GM19372 (cell line): ENCODE results near the gene SNRNP70.
"Not testable (repeated sequence)": the region's sequence is repeated elsewhere in the genome, so short reads cannot be mapped to it uniquely, and the experiment has no call there.

ENCODE experiments used
- ATAC-seq: cut with Tn5 transposase; IDR thresholded peaks from one replicate; pipeline ENCODE4 v1.9.1; 2021; ENCODE audit warnings: mild to moderate bottlenecking, low read depth, moderate library complexity; ENCODE audit not compliant: unreplicated experiment

The SNRNP70 gene

DNA sequence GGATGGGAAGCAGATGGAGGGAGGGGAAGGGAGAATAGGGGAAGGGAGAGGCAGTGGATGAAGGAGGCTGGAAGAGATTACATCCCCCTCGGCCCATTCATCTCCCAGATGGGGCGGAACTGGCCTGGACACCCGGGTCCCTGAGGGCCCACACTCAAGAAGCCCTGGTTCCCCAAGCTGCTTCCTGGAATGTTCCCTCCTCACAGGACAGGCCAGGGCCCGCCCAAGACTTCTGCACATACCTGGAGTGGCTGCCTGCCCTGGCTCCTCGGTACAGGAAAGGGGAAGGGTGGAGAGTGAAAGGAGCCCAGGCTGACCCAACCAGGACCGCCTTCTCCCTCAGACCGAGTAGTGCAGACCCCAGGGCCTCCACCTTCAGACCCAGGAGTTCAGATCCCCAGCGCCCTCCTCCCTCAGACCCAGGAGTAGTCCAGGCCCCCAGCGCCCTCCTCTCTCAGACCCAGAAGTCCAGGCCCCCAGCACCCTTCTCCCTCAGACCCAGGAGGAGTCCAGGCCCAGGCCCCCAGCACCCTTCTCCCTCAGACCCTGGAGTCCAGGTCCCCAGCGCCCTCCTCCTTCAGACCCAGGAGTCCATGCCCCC lies 21.1 kb upstream of the SNRNP70 start:
- ATAC-seq = no peak

DNA sequence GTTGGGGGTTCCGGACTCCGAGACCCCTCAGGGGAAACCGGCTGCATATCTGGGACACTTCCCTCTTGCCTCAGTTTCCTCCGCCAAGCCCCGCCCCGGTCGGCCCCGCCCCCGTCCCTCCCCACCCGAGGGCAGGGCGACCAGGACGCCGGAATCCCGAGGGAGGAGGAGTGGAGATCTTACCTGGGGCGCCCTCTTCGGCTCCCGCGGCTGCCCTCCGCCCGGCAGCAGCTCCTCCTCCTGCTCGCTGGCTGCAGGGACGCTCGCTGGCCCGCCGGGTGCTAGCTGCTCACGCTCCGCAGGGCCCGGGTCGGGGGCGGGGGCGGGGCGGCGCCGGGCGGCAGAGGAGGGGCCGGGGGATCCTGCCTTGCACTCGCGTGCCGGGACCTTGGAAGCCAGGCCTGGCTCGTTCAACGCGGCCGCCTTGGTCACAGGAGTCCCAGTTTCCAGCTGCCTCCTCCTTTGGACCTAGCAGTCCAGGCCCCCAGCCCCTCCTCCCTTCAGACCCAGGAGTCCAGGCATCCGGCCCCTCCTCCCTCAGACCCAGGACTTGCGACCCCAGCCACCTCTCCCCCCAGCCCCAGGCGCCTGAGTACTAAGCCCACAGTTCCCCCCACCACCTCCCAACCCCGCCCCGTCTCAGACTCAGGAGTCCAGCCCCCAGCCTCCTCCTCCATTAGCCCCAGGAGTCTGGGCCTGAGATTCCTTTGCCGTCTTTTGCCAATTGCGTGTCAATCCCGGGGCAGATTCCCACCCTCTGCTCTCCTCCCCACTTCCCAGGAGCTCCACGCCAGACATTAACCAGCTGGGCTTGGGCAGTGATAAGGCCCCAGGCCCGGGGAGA lies 20.3 kb upstream of the SNRNP70 start, which contains the start of gene NTF4:
Gene NTF4 (minus strand): TSS at position 51 of the 844 bp plus-strand sequence. CDS start 2,821 bp downstream, outside the sequence.
- ATAC-seq = no peak

DNA sequence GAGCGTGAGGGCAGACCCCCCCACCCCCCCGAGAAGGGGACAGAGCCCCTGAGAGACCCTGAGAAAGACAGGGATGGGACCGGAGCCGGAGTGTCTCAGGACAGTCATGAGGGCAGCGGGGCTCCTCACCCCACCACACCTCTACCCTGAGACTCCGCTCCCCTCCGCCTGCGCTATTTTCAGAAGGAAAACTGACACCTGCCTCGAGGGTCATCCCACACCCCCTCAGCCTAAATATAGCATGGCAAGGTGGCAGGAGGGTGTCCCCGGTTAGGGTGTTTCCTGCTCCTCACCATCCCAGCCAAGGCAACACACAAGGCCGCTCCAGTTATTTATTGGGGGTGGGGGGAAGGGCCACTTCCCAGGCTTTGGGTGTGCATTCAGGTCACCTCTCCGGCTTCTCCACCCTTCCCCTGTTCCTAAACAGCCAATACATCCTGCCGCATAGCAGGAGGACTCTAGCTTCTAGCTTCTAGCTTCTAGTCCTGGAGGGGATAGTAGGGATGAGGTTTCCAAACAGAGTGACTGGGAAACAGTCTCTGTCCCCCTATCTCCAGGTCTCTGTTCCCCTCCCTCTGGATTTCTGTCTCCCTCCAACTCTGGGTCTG lies 19.2 kb upstream of the SNRNP70 start:
- no peak for ATAC-seq

DNA sequence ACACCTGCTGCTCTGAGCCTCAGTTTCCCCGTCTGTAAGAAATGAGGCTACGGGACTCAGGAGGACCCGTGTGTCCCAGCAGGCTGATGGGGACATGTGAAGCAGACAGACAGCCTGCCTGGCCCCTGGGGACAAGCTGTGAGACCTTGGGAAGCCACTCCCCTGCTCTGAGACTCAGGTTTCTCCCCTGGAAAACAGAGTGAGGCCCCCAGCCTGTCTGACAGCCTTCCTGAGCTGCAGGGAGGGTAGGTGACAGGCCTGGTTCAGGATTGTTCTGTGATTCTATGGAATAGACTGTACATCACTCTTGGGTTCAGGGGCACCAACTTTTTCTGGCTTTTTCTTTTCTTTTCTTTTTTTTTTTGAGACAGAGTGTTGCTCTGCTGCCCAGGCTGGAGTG lies 17.7 kb upstream of the SNRNP70 start:
- ATAC-seq = no peak

DNA sequence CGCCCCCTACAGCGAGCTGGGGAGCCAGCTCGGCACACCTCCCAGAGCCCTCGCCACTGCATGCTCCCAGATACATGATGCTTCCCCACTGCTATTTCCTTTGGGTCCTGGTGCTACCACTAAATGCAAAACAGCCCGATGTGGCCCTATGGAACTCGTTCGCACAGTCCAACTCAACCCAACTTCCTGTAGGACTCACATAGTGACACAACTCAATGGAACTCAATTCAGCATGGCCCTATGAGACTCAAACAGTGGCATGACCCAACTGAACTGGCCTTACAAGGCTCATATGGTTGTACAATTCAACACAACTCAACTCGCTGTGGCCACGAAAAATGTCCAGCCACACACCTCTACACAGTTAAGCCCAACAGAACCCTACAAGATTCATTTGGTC lies 16.2 kb upstream of the SNRNP70 start:
- no peak for ATAC-seq

DNA sequence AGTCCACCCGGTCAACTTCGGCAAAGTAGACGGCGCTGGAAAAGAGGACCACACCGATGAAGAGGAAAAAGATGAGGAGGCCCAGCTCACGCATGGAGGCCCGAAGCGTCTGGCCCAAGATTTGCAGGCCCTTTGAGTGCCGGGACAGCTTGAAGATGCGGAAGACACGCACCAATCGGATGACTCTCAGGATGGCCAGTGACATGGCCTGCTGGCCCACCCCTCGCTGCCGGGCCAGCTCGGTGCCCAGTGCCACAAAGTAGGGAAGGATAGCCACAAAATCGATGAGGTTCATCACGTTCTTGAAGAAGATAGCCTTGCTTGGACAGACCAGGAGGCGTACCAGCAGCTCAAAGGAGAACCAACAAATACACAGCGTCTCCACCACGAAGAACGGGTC lies 14.8 kb upstream of the SNRNP70 start:
- no peak for ATAC-seq

DNA sequence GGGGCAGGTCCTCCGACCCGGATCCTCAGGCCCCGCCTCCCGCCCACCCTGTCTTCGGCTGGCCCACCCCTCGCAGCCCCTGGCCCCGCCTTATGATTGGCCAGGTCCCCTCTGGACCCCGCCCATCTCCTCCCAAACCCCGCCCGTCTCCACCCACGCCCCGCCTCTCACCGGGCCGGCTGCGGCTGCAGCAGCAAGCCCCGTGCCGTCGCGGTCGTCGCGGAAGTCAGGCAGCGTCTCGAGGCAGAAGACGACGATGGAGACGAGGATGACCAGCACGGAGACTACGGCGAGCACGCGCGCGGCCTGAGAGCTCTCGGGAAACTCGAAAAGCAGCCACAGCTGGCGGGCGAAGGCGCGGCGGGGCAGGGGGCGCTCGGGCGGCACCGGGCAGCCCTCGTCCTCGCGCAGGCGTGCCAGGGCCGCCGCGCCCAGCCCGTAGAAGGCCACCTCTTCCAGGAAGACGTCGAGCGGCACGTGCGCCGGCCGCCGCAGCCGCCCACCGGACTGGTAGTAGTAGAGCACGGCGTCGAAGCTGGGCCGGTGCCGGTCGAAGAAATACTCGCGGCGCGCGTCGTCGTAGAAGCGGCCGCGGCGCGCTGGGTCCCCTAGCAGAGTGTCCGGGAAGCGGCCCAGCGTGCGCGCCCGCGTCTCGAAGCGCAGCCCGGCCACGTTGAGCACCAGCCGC lies 13.2 kb upstream of the SNRNP70 start:
- no peak for ATAC-seq

DNA sequence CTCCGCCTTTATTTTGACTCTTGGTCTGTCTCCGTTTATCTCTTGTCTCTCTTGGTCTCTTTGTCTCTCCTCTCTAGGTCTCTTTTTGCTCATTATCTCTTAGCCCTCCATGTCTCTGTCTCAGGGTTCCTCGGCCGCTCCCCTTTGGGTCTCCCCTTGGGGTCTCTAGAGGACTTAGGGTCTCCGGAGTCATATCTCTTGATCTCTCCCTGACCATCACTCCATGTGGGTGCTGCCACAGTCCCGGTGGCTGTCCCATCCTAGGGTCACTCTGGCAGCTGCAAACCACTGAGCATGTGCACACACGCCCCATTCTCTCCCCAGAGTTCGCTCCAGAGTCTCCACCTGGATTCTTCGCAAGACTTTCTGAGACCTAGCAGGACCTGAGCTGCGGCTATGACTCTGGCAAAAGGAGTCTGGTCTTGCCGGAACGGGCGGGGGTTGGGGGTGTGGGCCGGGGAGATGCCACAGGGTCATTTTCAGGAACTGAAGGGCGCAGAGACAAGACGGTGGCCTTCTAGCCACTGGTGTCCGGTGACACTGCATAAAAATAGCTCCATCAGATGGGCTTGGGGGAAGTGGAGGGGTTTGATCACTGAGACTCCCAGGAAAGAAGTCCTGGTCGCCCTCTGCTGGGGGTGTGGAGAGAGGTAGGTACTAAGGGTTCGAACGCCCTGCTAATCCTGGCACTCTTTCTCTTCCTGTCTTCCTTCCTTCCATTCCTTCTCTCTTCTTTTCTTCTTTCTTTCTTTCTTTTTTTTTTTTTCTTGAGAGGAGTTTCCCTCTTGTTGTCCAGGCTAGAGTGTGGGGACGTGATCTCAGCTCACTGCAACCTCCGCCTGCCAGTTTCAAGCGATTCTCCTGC lies 11.5 kb upstream of the SNRNP70 start:
- no peak for ATAC-seq

DNA sequence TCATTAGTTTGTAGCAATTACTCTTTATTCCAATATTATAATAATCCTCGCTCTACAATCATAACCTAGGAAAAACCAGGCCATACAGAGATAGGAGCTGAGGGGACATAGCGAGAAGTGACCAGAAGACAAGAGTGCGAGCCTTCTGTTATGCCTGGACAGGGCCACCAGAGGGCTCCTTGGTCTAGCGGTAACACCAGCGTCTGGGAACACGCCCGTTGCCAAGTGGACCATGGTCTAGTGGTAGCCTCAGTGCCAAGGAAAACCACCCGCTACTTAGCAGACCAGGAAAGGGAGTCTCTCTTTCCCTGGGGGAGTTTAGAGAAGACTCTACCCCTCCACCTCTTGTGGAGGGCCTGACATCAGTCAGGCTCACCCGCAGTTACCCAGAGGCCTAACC lies 10.4 kb upstream of the SNRNP70 start:
- ATAC-seq = not testable (repeated sequence)

DNA sequence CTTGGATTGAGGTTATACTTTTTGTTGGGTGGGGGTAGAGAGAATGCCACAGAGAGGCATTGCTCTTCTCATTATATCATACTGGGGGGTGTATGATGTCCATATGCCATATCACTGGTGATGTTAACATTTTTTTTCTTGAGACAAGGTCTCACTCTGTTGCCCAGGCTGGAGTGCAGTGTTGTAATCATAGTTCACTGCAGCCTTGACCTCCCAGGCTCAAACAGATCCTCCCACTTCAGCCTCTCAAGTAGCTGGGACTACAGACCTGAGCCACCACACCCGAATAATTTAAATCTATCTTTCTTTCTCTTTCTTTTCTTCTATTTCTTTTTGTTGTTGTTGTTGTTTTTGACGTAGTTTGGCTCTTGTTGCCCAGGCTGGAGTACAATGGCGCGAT lies 4.9 kb upstream of the SNRNP70 start:
- ATAC-seq = no peak

DNA sequence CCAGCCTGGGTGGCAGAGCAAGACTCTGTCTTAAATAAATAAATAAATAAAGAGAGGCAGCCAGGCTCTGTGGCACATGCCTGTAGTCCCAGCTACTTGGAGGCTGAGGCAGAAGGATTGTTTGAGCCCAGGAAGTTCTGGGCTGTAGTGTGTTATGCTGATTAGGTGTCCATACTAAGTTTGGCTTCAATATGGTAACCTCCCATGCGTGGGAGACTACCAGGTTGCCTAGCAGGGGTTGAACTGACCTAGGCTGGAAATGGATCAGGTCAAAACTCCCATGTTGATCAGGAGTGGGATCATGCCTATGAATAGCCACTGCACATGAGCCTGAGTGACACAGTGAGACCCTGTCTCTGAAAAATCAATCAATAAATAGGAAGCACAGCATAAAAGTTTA lies 4.0 kb upstream of the SNRNP70 start:
- ATAC-seq = no peak

DNA sequence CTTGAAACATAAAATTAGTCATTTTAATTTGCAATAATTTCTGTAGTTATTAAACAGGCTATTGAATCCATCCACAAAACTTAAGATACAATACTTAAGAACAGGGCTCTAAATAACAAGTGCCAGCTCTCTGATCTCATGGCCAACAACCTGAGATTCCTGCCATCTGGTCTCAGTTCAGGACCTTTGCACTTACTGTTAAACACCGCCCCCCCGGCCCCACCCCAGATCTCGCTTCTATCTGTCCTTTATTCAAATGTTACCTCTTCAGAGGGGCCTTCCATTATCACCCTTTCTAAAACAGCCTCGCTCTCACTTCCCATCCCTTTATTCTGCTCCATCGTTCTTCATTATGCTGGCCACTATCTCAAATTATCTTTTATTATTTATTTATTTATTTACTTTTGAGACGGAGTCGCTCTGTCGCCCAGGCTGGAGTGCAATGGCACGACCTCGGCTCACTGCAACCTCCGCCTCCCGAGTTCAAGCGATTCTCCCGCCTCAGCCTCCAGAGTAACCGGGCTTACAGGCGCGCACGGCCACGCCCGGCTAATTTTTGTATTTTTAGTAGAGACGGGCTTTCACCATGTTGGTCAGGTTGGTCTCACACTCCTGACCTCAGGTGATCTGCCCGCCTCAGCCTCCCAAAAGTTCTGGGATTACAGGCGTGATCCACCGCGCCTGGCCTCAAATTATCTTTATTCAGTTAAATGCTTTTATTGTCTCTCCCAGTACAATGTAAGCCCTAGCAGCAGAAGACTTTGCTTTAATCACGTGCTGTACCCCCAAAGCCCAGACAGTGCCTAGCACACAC lies 838 bp upstream of the SNRNP70 start:
- ATAC-seq = no peak

DNA sequence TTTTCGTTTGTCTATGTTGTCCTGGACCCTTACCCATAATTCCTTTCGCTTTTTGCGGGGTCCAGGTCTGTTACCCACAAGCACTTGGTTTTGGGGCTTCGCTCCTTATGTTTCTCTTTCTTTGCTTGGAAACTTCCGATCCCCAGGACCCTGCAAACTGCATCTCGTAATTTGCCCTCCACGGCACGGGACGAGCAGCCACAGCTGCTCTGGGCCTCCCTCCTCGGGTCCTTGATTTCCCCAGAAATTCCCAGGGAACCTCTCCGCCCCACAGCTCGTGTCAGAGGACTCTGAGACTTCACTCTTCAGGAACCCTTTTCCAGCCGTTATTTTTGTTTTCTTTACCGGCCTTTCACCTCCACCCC lies 599 bp downstream of the SNRNP70 start:
- no peak for ATAC-seq

DNA sequence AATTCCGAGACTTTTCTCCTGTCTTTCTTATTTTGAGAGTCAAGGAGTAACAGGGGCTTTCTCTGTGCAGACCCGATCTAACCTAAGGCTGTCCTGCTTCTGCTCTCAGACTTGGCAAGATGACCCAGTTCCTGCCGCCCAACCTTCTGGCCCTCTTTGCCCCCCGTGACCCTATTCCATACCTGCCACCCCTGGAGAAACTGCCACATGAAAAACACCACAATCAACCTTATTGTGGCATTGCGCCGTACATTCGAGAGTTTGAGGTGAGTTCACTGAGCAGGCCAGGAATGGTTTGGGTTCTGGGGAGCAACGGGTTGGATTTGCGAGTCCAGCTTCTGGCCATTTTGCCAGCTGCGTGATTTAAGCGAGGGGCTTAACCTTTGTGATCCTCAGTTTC lies 1.0 kb downstream of the SNRNP70 start:
- no peak for ATAC-seq

DNA sequence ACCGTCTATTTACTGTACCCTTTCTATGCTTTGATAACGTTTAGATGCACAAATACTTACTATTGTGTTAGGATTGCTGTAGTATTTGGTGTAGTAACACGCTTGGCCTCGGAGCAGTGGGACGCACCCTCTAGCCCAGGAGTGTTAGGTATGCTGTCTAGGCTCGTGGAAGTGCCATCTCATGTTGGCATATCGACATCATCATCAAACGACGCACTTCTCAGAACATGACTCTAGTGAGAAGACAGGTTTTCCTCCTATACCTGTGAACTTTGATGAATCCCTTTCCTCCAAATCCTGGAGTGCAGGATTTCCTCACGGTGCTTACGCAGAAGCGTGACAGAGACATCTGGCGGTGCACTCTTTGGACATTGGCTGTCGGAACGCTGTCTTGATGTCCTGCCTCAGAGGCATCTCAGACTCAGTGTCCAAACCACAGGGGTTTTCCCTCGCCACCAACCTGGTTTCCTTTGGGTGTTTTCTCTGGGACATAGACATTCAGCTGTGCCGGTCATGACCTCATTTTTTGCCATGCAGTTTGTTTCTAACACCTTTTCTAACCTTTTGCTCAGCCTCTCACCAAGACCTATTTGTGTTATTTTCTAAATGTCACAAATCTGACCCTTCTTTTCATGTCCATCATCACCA lies 6.3 kb downstream of the SNRNP70 start:
- no peak for ATAC-seq

DNA sequence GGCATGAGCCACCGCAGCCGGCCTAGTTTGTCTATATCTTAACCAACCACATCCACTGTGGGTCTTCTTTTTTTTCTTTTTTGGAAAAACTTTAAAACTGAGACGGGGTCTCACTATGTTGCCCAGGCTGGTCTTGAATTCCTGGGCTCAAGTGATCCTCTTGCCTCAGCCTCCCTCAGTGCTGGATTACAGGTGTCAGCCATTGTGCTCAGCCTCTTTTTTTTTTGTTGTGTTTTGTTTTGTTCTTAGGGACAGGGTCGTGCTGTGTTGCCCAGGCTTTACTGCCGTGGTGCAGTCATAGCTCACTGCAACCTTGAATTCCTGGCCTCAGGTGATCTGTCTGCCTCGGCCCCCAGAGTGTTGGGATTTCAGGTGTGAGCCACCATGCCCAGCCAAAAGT lies 7.4 kb downstream of the SNRNP70 start:
- ATAC-seq = no peak

DNA sequence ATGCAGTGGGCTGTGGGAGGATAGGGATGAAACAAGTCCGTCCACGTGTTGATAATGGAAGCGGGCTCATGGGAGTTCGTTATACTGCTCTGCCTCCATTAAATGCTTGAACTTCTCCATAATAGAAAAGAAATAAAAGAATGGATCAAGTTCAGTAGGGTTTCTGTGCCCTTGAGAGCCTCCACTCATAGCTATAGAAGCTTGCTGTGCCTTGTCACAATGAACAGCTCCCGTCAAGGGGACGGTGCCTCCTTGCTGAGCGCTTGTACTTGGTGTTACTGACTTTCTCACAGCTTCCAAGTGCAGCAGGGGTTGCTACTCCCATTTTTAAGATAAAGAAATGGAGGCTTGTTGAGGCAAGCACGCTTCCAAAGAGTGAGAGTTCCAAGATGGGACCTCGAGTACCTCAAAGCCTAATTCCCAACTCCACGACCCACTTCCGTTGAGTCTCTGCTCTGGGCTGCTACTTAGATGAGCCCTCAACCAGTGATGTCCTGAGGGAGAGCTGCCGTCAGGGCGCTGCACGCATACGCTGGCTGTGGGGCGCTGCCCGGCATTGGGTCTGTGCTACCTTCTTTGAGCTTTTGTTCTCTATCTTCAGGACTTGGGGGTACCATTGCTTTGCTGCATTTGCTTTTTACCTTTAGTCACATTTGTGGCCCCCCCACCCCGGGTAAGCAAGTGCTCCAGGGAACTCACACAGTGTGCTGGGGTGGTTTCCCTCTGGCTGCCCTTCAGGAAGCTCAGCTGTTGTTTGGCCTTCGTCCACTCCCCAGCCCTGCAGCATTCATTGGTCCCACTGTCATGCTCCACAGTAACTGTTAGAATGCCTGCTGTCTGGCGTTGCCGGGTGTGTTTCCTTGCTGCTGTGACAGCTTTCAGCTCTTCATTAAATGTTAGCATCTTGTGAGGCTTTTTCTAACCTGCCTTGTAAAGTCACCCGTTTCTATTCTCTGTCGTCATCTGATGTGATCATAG lies 9.5 kb downstream of the SNRNP70 start:
- ATAC-seq = no peak
